ENCODE data around the gene PRLR. TPM values are rescaled to one million over a fixed set of nuclear protein-coding genes. Genes with fewer than 3 reads are reported as not detected.

PRLR gene
- total and polyA plus RNA-seq, 2 experiments from 2014 or later: 0.31 to 2.2 TPM

GRCh38 chr5:35129921-35130485, 100.3 kb downstream of the PRLR start:
- no peak overlapping the region for H3K4me3 Mint-ChIP-seq
- no peak overlapping the region for H3K27ac ChIP-seq (ENCODE audit: low read depth)
- no peak overlapping the region for H3K4me3 ChIP-seq
- no peak overlapping the region for H3K27ac Mint-ChIP-seq
- H4K20me1 ChIP-seq (replicated peaks; ENCODE audit: insufficient read depth): no peaks in the 10 kb centered on the region
- TF ChIP-seq ETS1 (IDR thresholded peaks at IDR 0.05): no peak
- no peak for TF ChIP-seq ZNF331 (CRISPR knock-in tag; IDR thresholded peaks at IDR 0.05; ENCODE audit: low read depth)
- no peak for TF ChIP-seq EZH2phosphoT487 (IDR thresholded peaks at IDR 0.05; ENCODE audit: unreplicated experiment)
- TF ChIP-seq JUNB (IDR thresholded peaks at IDR 0.05; ENCODE audit: unreplicated experiment): no peak
- TF ChIP-seq EZH2 (IDR thresholded peaks at IDR 0.05; ENCODE audit: low read depth, unreplicated experiment): no peak
- TF ChIP-seq CREB1 (CRISPR knock-in tag; IDR thresholded peaks at IDR 0.05; ENCODE audit: low read depth): no peak
- no peak for TF ChIP-seq ZNF462 (CRISPR knock-in tag; IDR thresholded peaks at IDR 0.05)
- TF ChIP-seq NANOG (IDR thresholded peaks at IDR 0.05; ENCODE audit: borderline replicate concordance): no peak
- TF ChIP-seq STAT1 (IDR thresholded peaks at IDR 0.05; ENCODE audit: unreplicated experiment): no peak
- TF ChIP-seq REST (IDR thresholded peaks at IDR 0.05; ENCODE audit: unreplicated experiment): no peak
- TF ChIP-seq CTCF (conservative IDR thresholded peaks at IDR 0.05; ENCODE audit: low read depth in 2 of 2): no peak
- no peak for TF ChIP-seq POLR2AphosphoS5 (IDR thresholded peaks at IDR 0.05; ENCODE audit: low read depth)
- TF ChIP-seq ZNF114 (CRISPR knock-in tag; IDR thresholded peaks at IDR 0.05): no peak
- H3K4me1 ChIP-seq (ENCODE audit: insufficient read depth): no peaks in the 10 kb centered on the region
- peaks cover 2% of the 10 kb centered on the region for H3K27me3 Mint-ChIP-seq (ENCODE audit: insufficient read depth, low read depth, poor library complexity)
- no peak overlapping the region for H3K4me2 ChIP-seq
- ATAC-seq (no peak), DNase-seq (ENCODE audit: low spot score) (no peak)
- H3K9me2 ChIP-seq (ENCODE audit: insufficient read depth): peaks cover 10% of the 10 kb centered on the region; the same call in 1 of the 2 replicates
- H3K79me2 ChIP-seq (replicated peaks; ENCODE audit: insufficient read depth): no peaks in the 10 kb centered on the region
- H3K36me3 ChIP-seq (ENCODE audit: insufficient read depth): no peaks in the 10 kb centered on the region
- H3K36me3 Mint-ChIP-seq (ENCODE audit: low read depth): no peaks in the 10 kb centered on the region
- H2AFZ ChIP-seq: no peak overlapping the region
- no peaks in the 10 kb centered on the region for H3K27me3 ChIP-seq (ENCODE audit: insufficient read depth)
- H3K4me1 Mint-ChIP-seq: no peaks in the 10 kb centered on the region
- H3F3A ChIP-seq (replicated peaks; ENCODE audit: low read depth): no peaks in the 10 kb centered on the region
- H3K9me3 Mint-ChIP-seq: peaks cover 4% of the 10 kb centered on the region; the same call in 1 of the 3 replicates
